Left ventricle myocardium inferior (tissue), 1 donor: ENCODE results near the gene ABCC9. TPM values are rescaled to one million over a fixed set of nuclear protein-coding genes. Genes with fewer than 3 reads are reported as not detected.

ENCODE experiments used
- DNase-seq: peaks from one replicate; pipeline ENCODE4 v3.0.0-alpha.2; 2020
- H3K27ac ChIP-seq: fragments of 200-600 bp; replicated peaks from 2 replicates; pipeline ENCODE4 v1.8.0; 2021
- H3K27me3 ChIP-seq: fragments of 200-600 bp; 2 replicates; pipeline ENCODE4 v1.8.0; 2021; ENCODE audit warnings: low read depth
- H3K36me3 ChIP-seq: fragments of 200-600 bp; 2 replicates; pipeline ENCODE4 v1.8.0; 2021
- H3K4me1 ChIP-seq: fragments of 200-600 bp; 2 replicates; pipeline ENCODE4 v1.8.0; 2021
- H3K4me3 ChIP-seq: fragments of 200-600 bp; 2 replicates; pipeline ENCODE4 v1.8.0; 2021; ENCODE audit warnings: mild to moderate bottlenecking, moderate library complexity
- H3K9me3 ChIP-seq: fragments of 200-600 bp; replicated peaks from 2 replicates; pipeline ENCODE4 v1.8.0; 2021
- intact Hi-C: fragments of 100-400 bp; cut with micrococcal nuclease; formaldehyde crosslinking; loops from one replicate; pipeline ENCODE4 v1.11.0; 2022
- total RNA-seq: library from RNA; stranded (reverse); fragmentation: NEBNext Ultra II Directional; extraction: Animal tissue kit (Norgen Biotek cat#: 25700); gene quantifications from one replicate; pipeline ENCODE4 v1.2.1, GENCODE V29; 2021
- TF ChIP-seq, protein P1 (sequence below): fragments of 200-600 bp; IDR thresholded peaks from 2 replicates; pipeline ENCODE4 v1.8.0; 2021; ENCODE audit warnings: antibody characterized with exemption, mild to moderate bottlenecking, borderline replicate concordance
- donor health status: DM: no; HTN: yes; CAD: no; lungs with severe emphysema.

ABCC9 gene
- total RNA-seq, 1 donor from 2014 or later, result 81.8 TPM

DNA sequence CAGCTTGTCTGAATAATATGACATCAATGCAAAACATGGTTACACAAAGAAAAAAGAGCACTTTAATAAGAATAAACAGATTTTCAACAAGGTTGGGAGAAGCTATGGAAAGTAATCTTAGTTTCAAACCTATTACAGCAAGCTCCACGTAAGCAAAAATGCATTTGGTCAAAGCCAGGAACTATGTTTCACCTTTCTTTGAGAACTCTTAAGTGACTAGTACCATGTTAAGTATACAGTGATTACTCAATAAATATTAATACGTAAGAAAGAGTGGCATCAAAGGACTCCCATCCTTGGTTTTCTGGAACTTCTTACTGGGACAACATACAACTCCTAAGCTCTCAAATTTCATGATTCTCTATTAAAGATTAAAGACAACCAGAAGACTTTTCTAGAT lies 80.7 kb downstream of the ABCC9 start:
- no peak for DNase-seq
- Histone ChIP-seq H3K36me3 (peaks cover 18% of the 10 kb centered on the region), H3K4me3 (no peak overlapping the region), H3K27ac (no peak overlapping the region), H3K9me3 (no peaks in the 10 kb centered on the region), H3K27me3 (no peaks in the 10 kb centered on the region), H3K4me1 (peaks cover 16% of the 10 kb centered on the region)
- TF ChIP-seq, protein P1, sequence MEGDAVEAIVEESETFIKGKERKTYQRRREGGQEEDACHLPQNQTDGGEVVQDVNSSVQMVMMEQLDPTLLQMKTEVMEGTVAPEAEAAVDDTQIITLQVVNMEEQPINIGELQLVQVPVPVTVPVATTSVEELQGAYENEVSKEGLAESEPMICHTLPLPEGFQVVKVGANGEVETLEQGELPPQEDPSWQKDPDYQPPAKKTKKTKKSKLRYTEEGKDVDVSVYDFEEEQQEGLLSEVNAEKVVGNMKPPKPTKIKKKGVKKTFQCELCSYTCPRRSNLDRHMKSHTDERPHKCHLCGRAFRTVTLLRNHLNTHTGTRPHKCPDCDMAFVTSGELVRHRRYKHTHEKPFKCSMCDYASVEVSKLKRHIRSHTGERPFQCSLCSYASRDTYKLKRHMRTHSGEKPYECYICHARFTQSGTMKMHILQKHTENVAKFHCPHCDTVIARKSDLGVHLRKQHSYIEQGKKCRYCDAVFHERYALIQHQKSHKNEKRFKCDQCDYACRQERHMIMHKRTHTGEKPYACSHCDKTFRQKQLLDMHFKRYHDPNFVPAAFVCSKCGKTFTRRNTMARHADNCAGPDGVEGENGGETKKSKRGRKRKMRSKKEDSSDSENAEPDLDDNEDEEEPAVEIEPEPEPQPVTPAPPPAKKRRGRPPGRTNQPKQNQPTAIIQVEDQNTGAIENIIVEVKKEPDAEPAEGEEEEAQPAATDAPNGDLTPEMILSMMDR, result no peak
- intact Hi-C loops, result no loop called here

DNA sequence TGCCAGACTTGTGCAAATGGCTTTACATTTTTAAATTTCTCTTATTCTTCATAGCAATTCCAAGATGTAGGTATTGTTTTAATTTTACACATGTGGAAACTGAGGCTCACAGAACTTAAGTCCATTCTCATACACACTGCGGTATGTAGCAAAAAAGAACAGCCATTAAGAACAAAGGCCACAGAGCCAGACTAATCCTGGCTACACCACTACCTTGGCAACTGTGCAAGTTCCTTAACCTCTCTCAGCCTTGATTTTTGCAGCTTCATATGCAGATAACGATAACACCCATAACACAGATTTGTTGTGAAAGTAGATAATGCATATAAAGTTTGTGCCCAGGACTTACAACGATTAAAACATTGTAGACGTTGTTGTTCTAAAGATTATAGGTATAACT lies 81.1 kb downstream of the ABCC9 start:
- Histone ChIP-seq H3K9me3 (no peaks in the 10 kb centered on the region), H3K27ac (no peak overlapping the region), H3K4me3 (no peak overlapping the region), H3K36me3 (peaks cover 18% of the 10 kb centered on the region), H3K27me3 (no peaks in the 10 kb centered on the region), H3K4me1 (peaks cover 16% of the 10 kb centered on the region)
- intact Hi-C loops, result no loop called here
- no peak for DNase-seq
- TF ChIP-seq, protein P1, result no peak

DNA sequence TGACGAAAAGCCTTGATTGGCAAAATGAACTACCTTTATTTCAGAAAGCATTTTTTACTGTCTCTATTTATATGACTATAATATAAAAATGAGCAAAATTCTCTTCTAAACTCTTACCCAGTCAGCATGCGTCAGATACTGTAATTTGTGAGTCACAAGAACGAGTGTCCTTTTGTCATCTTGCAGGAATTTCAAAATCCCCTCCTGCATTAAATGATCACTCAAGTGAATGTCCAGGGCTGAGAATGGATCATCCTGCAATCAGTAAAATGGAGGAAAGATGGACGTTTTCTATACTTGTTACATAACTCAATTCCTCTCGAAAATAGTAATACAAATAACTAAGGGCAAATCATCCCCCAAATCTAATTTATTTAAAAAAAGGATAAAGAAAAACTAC lies 89.0 kb downstream of the ABCC9 start:
- Histone ChIP-seq H3K27me3 (no peaks in the 10 kb centered on the region), H3K4me3 (no peak overlapping the region), H3K9me3 (no peaks in the 10 kb centered on the region), H3K4me1 (peaks cover 29% of the 10 kb centered on the region), H3K36me3 (peaks cover 30% of the 10 kb centered on the region), H3K27ac (no peak overlapping the region)
- TF ChIP-seq, protein P1, result no peak
- intact Hi-C loops, result no loop called here
- no peak for DNase-seq

DNA sequence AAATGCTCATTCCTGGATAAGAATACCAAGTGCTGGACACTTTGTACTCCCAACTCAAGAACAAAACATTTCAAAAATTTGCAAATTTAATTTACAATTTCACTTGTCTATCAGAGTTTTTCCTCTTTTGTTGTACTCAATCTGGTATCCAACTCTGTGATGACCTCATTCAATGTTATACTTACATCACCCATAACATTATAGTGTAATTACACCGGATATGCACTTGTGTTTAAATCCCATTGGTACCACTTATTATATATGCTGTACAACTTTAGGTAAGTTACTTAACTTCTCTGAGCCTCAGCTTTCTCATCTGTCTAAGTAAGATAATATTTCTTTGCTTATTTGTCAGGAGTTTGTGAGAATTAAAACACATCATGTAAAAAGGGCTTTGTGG lies 90.1 kb downstream of the ABCC9 start:
- Histone ChIP-seq H3K36me3 (peaks cover 36% of the 10 kb centered on the region), H3K9me3 (no peaks in the 10 kb centered on the region), H3K4me3 (no peak overlapping the region), H3K27me3 (no peaks in the 10 kb centered on the region), H3K27ac (peak overlapping the region; percentile 41), H3K4me1 (peaks cover 29% of the 10 kb centered on the region)
- TF ChIP-seq, protein P1, result no peak
- no peak for DNase-seq
- intact Hi-C loops, result no loop called here

DNA sequence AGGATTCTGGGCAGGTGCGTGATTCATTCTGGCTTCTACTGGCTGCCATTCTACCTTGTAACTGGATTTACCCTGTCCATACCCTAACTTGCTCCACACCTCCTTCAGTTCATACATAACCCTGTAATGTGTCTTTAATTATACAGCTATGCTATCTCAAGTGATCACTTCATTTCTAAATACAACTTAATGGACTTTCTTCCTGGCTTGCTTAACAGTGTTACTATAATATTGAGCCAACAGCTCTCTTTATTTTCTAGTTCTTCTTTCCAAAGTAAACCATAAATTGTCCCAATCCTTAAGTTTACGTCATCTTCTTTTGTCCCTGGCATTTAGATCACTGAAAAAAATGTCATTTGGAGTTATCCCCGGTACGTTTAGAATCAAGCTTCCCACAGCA lies 90.8 kb downstream of the ABCC9 start:
- H3K4me1 ChIP-seq, result peaks cover 29% of the 10 kb centered on the region
- H3K27ac ChIP-seq, result peak overlapping the region; percentile 41
- H3K27me3 ChIP-seq, result no peaks in the 10 kb centered on the region
- TF ChIP-seq, protein P1, result no peak
- peaks cover 44% of the 10 kb centered on the region for H3K36me3 ChIP-seq
- no peak overlapping the region for H3K4me3 ChIP-seq
- intact Hi-C loops, result no loop called here
- H3K9me3 ChIP-seq, result no peaks in the 10 kb centered on the region
- no peak for DNase-seq

DNA sequence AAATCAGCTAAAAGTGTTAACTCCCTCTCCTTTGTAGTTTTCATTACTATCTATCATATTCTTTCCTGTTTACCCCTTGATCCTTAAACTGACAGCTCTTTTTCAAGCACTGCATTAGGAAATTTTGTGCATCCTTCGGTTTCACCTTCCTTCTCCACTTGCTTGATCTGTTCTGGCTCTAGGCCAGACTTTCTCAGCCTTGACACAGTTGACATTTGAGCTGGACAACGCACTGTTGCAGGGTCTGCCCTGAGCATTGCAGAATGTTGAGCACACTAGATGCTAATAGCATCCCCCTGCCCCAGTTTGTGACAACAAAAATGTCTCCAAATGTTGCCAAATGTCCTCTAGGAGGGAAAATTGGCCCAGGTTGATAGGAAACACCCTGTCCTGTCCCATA lies 91.3 kb downstream of the ABCC9 start:
- no peak overlapping the region for H3K4me3 ChIP-seq
- TF ChIP-seq, protein P1, result no peak
- peaks cover 49% of the 10 kb centered on the region for H3K36me3 ChIP-seq
- H3K9me3 ChIP-seq, result no peaks in the 10 kb centered on the region
- no peak for DNase-seq
- peak overlapping the region; percentile 14 for H3K27ac ChIP-seq
- intact Hi-C loops, result no loop called here
- H3K27me3 ChIP-seq, result no peaks in the 10 kb centered on the region
- H3K4me1 ChIP-seq, result peaks cover 29% of the 10 kb centered on the region
